ENCODE measurements around the gene WNT3. TPM values are rescaled to one million over a fixed set of nuclear protein-coding genes. Genes with fewer than 3 reads are reported as not detected.

WNT3 gene
- total RNA-seq, 1 experiment from 2014 or later, result 5.5 TPM

DNA sequence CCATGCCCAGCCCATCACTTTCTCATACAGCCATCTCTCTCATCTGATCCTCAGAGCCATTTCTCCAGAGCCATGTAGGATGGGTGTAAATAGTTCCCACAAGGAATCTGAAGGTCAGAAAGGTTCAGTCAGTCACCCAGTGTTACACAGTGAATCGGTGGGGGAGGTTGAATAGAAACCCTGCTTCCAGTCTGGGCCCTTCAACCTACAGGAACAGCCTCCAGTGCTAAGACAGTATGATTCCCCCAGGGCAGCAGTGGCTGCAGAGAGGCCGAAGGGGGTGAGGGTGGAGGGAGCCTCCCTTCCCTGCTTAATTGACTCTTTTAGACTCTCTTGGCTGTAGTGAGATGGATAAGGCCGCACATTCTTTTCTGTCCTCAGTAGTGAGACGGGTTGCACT lies 36.5 kb upstream of the WNT3 start:
- ATAC-seq (no peak), DNase-seq (ENCODE audit: low read depth, low spot score) (no peak)
- BruUV-seq (replicated peaks), result no TSS peak
- Histone ChIP-seq H3K4me2 (ENCODE audit: low read length) (no peak overlapping the region), H4K20me1 (ENCODE audit: insufficient read depth) (no peaks in the 10 kb centered on the region), H3K4me3 (replicated peaks in 1 of 2; ENCODE audit: low read depth in 1 of 2, low read length in 2 of 2) (no peak overlapping the region), H3K27me3 (ENCODE audit: insufficient read depth, low read length) (no peaks in the 10 kb centered on the region), H3K4me1 (ENCODE audit: control insufficient read depth in 1 of 2, insufficient read depth in 2 of 2, low read length in 2 of 2) (no peaks in the 10 kb centered on the region), H3K9ac (ENCODE audit: low read length) (no peak overlapping the region), H3K79me2 (ENCODE audit: insufficient read depth, low read length) (no peaks in the 10 kb centered on the region), H2AFZ (ENCODE audit: low read depth, low read length, poor library complexity, severe bottlenecking) (no peak overlapping the region), H3K27ac (ENCODE audit: low read depth, low read length) (no peak overlapping the region), H3K36me3 (ENCODE audit: control insufficient read depth in 1 of 2, insufficient read depth in 2 of 2, low read length in 2 of 2) (no peaks in the 10 kb centered on the region), H3K9me2 (ENCODE audit: insufficient read depth) (no peaks in the 10 kb centered on the region), H3K9me3 (ENCODE audit: control insufficient read depth in 1 of 2, insufficient read depth in 1 of 2, low read depth in 1 of 2, low read length in 2 of 2) (no peaks in the 10 kb centered on the region)
- ChIA-PET RAD21 (ENCODE audit: low non-redundant PET in 1 of 2, low total read pairs in 2 of 2, uncharacterized antibody in 2 of 2, unreplicated experiment in 2 of 2) (no interaction called here), CTCF (interaction anchor here (1.4 kb wide), 1 partner anchor 19 kb away, joined by 3 read pairs; no protein-coding TSS in a partner anchor), POLR2A (no interaction called here)
- no peak for TF ChIP-seq CEBPB (IDR thresholded peaks at IDR 0.05; ENCODE audit: low read depth)
- TF ChIP-seq ZFX (IDR thresholded peaks at IDR 0.05), result no peak
- TF ChIP-seq EZH2phosphoT487 (IDR thresholded peaks at IDR 0.05; ENCODE audit: borderline replicate concordance), result no peak
- TF ChIP-seq FOSL1 (IDR thresholded peaks at IDR 0.05; ENCODE audit: low read depth), result no peak
- intact Hi-C loops (cut with micrococcal nuclease), result no loop called here

DNA sequence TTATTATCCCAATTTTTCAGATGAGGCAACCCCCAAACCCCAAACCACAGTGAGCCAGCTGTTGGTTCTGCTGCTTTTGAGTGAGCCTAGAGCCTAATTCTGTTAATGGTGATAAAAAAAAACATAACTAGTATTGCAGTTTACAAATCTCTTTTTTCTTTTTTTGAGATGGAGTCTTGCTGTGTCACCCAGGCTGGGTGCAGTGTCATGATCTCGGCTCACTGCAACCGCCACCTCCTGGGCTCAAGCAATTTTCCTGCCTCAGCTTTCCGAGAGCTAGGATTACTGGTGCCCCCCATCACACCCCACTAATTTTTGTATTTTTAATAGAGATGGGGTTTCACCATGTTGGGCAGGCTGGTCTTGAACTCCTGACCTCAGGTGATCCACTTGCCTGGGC lies 36.0 kb upstream of the WNT3 start:
- Histone ChIP-seq H4K20me1 (ENCODE audit: insufficient read depth) (no peaks in the 10 kb centered on the region), H3K79me2 (ENCODE audit: insufficient read depth, low read length) (no peaks in the 10 kb centered on the region), H3K9ac (ENCODE audit: low read length) (no peak overlapping the region), H3K4me1 (ENCODE audit: control insufficient read depth in 1 of 2, insufficient read depth in 2 of 2, low read length in 2 of 2) (no peaks in the 10 kb centered on the region), H3K27me3 (ENCODE audit: insufficient read depth, low read length) (no peaks in the 10 kb centered on the region), H3K27ac (ENCODE audit: low read depth, low read length) (no peak overlapping the region), H3K4me3 (replicated peaks in 1 of 2; ENCODE audit: low read depth in 1 of 2, low read length in 2 of 2) (no peak overlapping the region), H3K4me2 (ENCODE audit: low read length) (no peak overlapping the region), H3K9me3 (ENCODE audit: control insufficient read depth in 1 of 2, insufficient read depth in 1 of 2, low read depth in 1 of 2, low read length in 2 of 2) (no peaks in the 10 kb centered on the region), H3K36me3 (ENCODE audit: control insufficient read depth in 1 of 2, insufficient read depth in 2 of 2, low read length in 2 of 2) (no peaks in the 10 kb centered on the region), H2AFZ (ENCODE audit: low read depth, low read length, poor library complexity, severe bottlenecking) (no peak overlapping the region), H3K9me2 (ENCODE audit: insufficient read depth) (no peaks in the 10 kb centered on the region)
- BruUV-seq (replicated peaks), result no TSS peak
- ATAC-seq (no peak), DNase-seq (ENCODE audit: low read depth, low spot score) (no peak)
- intact Hi-C loops (cut with micrococcal nuclease), result no loop called here
- TF ChIP-seq, protein P1, sequence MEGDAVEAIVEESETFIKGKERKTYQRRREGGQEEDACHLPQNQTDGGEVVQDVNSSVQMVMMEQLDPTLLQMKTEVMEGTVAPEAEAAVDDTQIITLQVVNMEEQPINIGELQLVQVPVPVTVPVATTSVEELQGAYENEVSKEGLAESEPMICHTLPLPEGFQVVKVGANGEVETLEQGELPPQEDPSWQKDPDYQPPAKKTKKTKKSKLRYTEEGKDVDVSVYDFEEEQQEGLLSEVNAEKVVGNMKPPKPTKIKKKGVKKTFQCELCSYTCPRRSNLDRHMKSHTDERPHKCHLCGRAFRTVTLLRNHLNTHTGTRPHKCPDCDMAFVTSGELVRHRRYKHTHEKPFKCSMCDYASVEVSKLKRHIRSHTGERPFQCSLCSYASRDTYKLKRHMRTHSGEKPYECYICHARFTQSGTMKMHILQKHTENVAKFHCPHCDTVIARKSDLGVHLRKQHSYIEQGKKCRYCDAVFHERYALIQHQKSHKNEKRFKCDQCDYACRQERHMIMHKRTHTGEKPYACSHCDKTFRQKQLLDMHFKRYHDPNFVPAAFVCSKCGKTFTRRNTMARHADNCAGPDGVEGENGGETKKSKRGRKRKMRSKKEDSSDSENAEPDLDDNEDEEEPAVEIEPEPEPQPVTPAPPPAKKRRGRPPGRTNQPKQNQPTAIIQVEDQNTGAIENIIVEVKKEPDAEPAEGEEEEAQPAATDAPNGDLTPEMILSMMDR (IDR thresholded peaks at IDR 0.05 in 2 of 3, conservative IDR thresholded peaks at IDR 0.05 in 1 of 3; ENCODE audit: borderline replicate concordance in 1 of 3, insufficient read depth in 1 of 3, low read depth in 2 of 3, low read length in 2 of 3), result no peak
- TF ChIP-seq EGR1 (IDR thresholded peaks at IDR 0.05; ENCODE audit: low read depth) (no peak), EZH2phosphoT487 (IDR thresholded peaks at IDR 0.05; ENCODE audit: borderline replicate concordance) (no peak), ZFX (IDR thresholded peaks at IDR 0.05) (no peak), ZNF274 (IDR thresholded peaks at IDR 0.05; ENCODE audit: low read depth, low read length) (no peak), CEBPB (IDR thresholded peaks at IDR 0.05; ENCODE audit: low read depth) (no peak)
- POLR2A ChIA-PET, result no interaction called here
- CTCF ChIA-PET, result interaction anchor here (1.4 kb wide), 1 partner anchor 19 kb away, joined by 3 read pairs; no protein-coding TSS in a partner anchor
- RAD21 ChIA-PET (ENCODE audit: low non-redundant PET in 1 of 2, low total read pairs in 2 of 2, uncharacterized antibody in 2 of 2, unreplicated experiment in 2 of 2), result no interaction called here

Measured in HCT116 (cell line).